Tibial nerve (tissue), 4 donors: ENCODE data around the gene SH3YL1.

ENCODE experiments used
- EP300 ChIP-seq, 2 donors: sonication (generic); formaldehyde crosslinking; IDR thresholded peaks; one replicate each; pipeline ENCODE4 v1.6.1; 2017; ENCODE audit warnings: antibody characterized with exemption in 2 of 2, mild to moderate bottlenecking in 1 of 2
- POLR2A ChIP-seq, 2 donors: fragments of 450-650 bp; IDR thresholded peaks; one replicate each; pipeline ENCODE4 v1.6.1; 2017; ENCODE audit warnings: antibody characterized with exemption in 2 of 2, mild to moderate bottlenecking in 2 of 2, moderate library complexity in 2 of 2
- TF ChIP-seq, protein P1 (sequence below), 5 experiments: fragments of 200-600 bp in 3 of 5; fragments of 450-650 bp in 2 of 5; sonication (generic) in 3 of 5; IDR thresholded peaks; one replicate each; pipeline ENCODE4 v1.5.1; 2016 to 2019; ENCODE audit warnings: antibody characterized with exemption in 5 of 5, mild to moderate bottlenecking in 3 of 5, moderate library complexity in 2 of 5

DNA sequence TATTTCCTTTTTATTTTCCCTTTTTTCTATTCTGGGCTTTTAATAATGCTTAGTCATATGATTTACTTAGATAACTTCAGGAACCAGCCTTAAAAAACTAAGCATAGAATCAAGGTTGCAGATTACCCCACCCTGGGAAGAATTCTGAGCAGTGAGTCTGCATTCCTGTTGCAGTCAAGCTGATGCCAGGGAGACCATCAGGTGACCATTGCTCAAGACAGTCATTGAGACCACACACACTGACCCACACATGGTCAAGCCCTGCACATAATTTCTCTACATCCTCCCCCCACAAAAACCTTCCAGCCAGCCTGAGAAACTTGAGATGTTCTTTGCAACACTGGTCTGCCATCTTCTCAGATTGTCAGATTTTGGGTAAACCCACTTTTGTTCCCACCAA lies 83.9 kb downstream of the SH3YL1 start:
- TF ChIP-seq, protein P1, sequence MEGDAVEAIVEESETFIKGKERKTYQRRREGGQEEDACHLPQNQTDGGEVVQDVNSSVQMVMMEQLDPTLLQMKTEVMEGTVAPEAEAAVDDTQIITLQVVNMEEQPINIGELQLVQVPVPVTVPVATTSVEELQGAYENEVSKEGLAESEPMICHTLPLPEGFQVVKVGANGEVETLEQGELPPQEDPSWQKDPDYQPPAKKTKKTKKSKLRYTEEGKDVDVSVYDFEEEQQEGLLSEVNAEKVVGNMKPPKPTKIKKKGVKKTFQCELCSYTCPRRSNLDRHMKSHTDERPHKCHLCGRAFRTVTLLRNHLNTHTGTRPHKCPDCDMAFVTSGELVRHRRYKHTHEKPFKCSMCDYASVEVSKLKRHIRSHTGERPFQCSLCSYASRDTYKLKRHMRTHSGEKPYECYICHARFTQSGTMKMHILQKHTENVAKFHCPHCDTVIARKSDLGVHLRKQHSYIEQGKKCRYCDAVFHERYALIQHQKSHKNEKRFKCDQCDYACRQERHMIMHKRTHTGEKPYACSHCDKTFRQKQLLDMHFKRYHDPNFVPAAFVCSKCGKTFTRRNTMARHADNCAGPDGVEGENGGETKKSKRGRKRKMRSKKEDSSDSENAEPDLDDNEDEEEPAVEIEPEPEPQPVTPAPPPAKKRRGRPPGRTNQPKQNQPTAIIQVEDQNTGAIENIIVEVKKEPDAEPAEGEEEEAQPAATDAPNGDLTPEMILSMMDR (IDR thresholded peaks at IDR 0.05): no peak
- TF ChIP-seq POLR2A (IDR thresholded peaks at IDR 0.05): no peak
- TF ChIP-seq EP300 (IDR thresholded peaks at IDR 0.05): no peak
